Raji (cell line): Measurements from ENCODE around the gene ERMARD.

Experiments used
- POLR2A ChIP-seq: IDR thresholded peaks from 2 replicates; pipeline ENCODE4 v1.6.1; 2011; ENCODE audit warnings: low read depth, low read length, control low read depth; ENCODE audit not compliant: insufficient read depth

ERMARD gene

GRCh38 chr6:169751242-169752073, at the start of gene ERMARD, which contains the start of gene DYNLT2:
ERMARD (plus strand) TSS chr6:169751622; CDS start chr6:169751658, 36 bp downstream.
DYNLT2 (minus strand) TSS chr6:169751572; CDS start chr6:169751458, 114 bp downstream.
- TF ChIP-seq POLR2A: peak; percentile 87

- TF ChIP-seq POLR2A: peak; percentile 90
Measured at GRCh38 chr6:169701954-169702839, 49.2 kb upstream of the ERMARD start, which contains the start of the genes C6orf120 and WDR27. C6orf120 (plus strand) TSS chr6:169702126; CDS start chr6:169702460, 334 bp downstream. WDR27 (minus strand) TSS chr6:169702029; CDS start chr6:169689005, 13,024 bp downstream.

GRCh38 chr6:169702840-169703246, 48.6 kb upstream of the ERMARD start:
- TF ChIP-seq POLR2A: no peak

GRCh38 chr6:169707772-169708171, 43.6 kb upstream of the ERMARD start:
- TF ChIP-seq POLR2A: no peak

GRCh38 chr6:169709293-169709692, 42.1 kb upstream of the ERMARD start:
- TF ChIP-seq POLR2A: no peak

- no peak for TF ChIP-seq POLR2A
Measured at GRCh38 chr6:169710009-169710408, 41.4 kb upstream of the ERMARD start.

- TF ChIP-seq POLR2A: no peak
Measured at GRCh38 chr6:169714178-169714577, 37.2 kb upstream of the ERMARD start.

- no peak for TF ChIP-seq POLR2A
Measured at GRCh38 chr6:169714595-169714994, 36.8 kb upstream of the ERMARD start.

- TF ChIP-seq POLR2A: no peak
Measured at GRCh38 chr6:169719117-169719516, 32.3 kb upstream of the ERMARD start.

GRCh38 chr6:169720207-169720855, 31.1 kb upstream of the ERMARD start:
- TF ChIP-seq POLR2A: no peak

GRCh38 chr6:169722362-169723199, 28.8 kb upstream of the ERMARD start:
- TF ChIP-seq POLR2A: no peak

GRCh38 chr6:169723200-169723909, 28.1 kb upstream of the ERMARD start:
- peak; percentile 44 for TF ChIP-seq POLR2A

GRCh38 chr6:169723991-169724493, 27.4 kb upstream of the ERMARD start:
- peak; percentile 34; the same call in 1 of the 2 replicates for TF ChIP-seq POLR2A
